ENCODE measurements around the gene MT1X.

Gene MT1X

GRCh38 chr16:56726926-56727325, 44.7 kb downstream of the MT1X start:
- no peak for DNase-seq (ENCODE audit: low read depth)
- no peak overlapping the region for H3K4me3 ChIP-seq (ENCODE audit: control insufficient read depth, low read depth, low read length)
- TF ChIP-seq CTCF (conservative IDR thresholded peaks at IDR 0.05; ENCODE audit: control insufficient read depth, insufficient read depth, low read depth, low read length): no peak

GRCh38 chr16:56728027-56728426, 45.8 kb downstream of the MT1X start:
- no peak for DNase-seq (ENCODE audit: low read depth)
- no peak for TF ChIP-seq CTCF (conservative IDR thresholded peaks at IDR 0.05; ENCODE audit: control insufficient read depth, insufficient read depth, low read depth, low read length)
- no peak overlapping the region for H3K4me3 ChIP-seq (ENCODE audit: control insufficient read depth, low read depth, low read length)

GRCh38 chr16:56728980-56729734, 46.9 kb downstream of the MT1X start:
- DNase-seq (ENCODE audit: low read depth): peak; percentile 41

GRCh38 chr16:56729735-56730662, 47.7 kb downstream of the MT1X start, which contains the start of gene NUP93:
Gene NUP93, plus strand, starts transcription at chr16:56730129. Its CDS starts 18,119 bp downstream, at chr16:56748248.
- TF ChIP-seq CTCF (conservative IDR thresholded peaks at IDR 0.05; ENCODE audit: control insufficient read depth, insufficient read depth, low read depth, low read length): no peak
- H3K4me3 ChIP-seq (ENCODE audit: control insufficient read depth, low read depth, low read length): peak within 1 kb of the TSS; percentile 95

More at GRCh38 chr16:56728980-56729734, 46.9 kb downstream of the MT1X start:
- peak overlapping the region; percentile 65 for H3K4me3 ChIP-seq (ENCODE audit: control insufficient read depth, low read depth, low read length)
- TF ChIP-seq CTCF (conservative IDR thresholded peaks at IDR 0.05; ENCODE audit: control insufficient read depth, insufficient read depth, low read depth, low read length): no peak

GRCh38 chr16:56732366-56732765, 50.1 kb downstream of the MT1X start:
- no peak for TF ChIP-seq CTCF (conservative IDR thresholded peaks at IDR 0.05; ENCODE audit: control insufficient read depth, insufficient read depth, low read depth, low read length)
- no peak overlapping the region for H3K4me3 ChIP-seq (ENCODE audit: control insufficient read depth, low read depth, low read length)
- DNase-seq (ENCODE audit: low read depth): no peak

More at GRCh38 chr16:56729735-56730662, 47.7 kb downstream of the MT1X start, which contains the start of gene NUP93:
- peak; percentile 90 for DNase-seq (ENCODE audit: low read depth)

- no peak for TF ChIP-seq CTCF (conservative IDR thresholded peaks at IDR 0.05; ENCODE audit: control insufficient read depth, insufficient read depth, low read depth, low read length)
- H3K4me3 ChIP-seq (ENCODE audit: control insufficient read depth, low read depth, low read length): no peak overlapping the region
- no peak for DNase-seq (ENCODE audit: low read depth)
These were observed 50.6 kb downstream of the MT1X start for GRCh38 chr16:56732832-56733231.
